Small intestine (tissue), 7 donors: ENCODE results near the gene TRAPPC2L. TPM values are rescaled to one million over a fixed set of nuclear protein-coding genes. Genes with fewer than 3 reads are reported as not detected.

Experiments
- DNase-seq, 2 donors: peaks; one replicate each; pipeline versions ENCODE4 v3.0.0 to v3.0.0-alpha.2; 2013
- FAIRE-seq: peaks from 2 replicates; lab custom pipeline; 2012; peaks lifted over from hg19 to GRCh38; lab: Jason Lieb, UNC
- H3K27ac ChIP-seq, 3 donors: one replicate each; pipeline ENCODE4 v1.5.1; 2013; ENCODE audit warnings: low read length in 2 of 3, mild to moderate bottlenecking in 2 of 3, control low read depth in 1 of 3, inconsistent platforms in 1 of 3, low read depth in 1 of 3, moderate library complexity in 1 of 3
- H3K27me3 ChIP-seq, 3 donors: one replicate each; pipeline ENCODE4 v1.6.1; 2013; ENCODE audit warnings: low read length in 3 of 3, inconsistent platforms in 1 of 3; ENCODE audit not compliant: control insufficient read depth in 3 of 3, insufficient read depth in 3 of 3
- H3K36me3 ChIP-seq, 3 donors: one replicate each; pipeline ENCODE4 v1.6.1; 2013; ENCODE audit warnings: low read length in 3 of 3, inconsistent platforms in 1 of 3, low read depth in 1 of 3, mild to moderate bottlenecking in 1 of 3, moderate library complexity in 1 of 3; ENCODE audit not compliant: control insufficient read depth in 3 of 3, insufficient read depth in 2 of 3
- H3K4me1 ChIP-seq, 3 donors: one replicate each; pipeline ENCODE4 v1.6.1; 2013; ENCODE audit warnings: low read length in 2 of 3, inconsistent platforms in 1 of 3, low read depth in 1 of 3, mild to moderate bottlenecking in 1 of 3, moderate library complexity in 1 of 3; ENCODE audit not compliant: control insufficient read depth in 3 of 3, insufficient read depth in 2 of 3
- H3K4me3 ChIP-seq, 3 donors: one replicate each; pipeline ENCODE4 v1.5.1; 2013; ENCODE audit warnings: low read length in 3 of 3, control low read depth in 1 of 3, inconsistent platforms in 1 of 3, low read depth in 1 of 3, mild to moderate bottlenecking in 1 of 3, moderate library complexity in 1 of 3
- H3K9me3 ChIP-seq, 2 donors: one replicate each; pipeline ENCODE4 v1.6.1; 2013; ENCODE audit warnings: low read depth in 1 of 2, low read length in 1 of 2; ENCODE audit not compliant: control insufficient read depth in 2 of 2, insufficient read depth in 1 of 2
- WGBS, 3 donors: extraction: QIAGEN DNeasy Blood & Tissue Kit; methylation state at CpG; one replicate each; pipeline ENCODE4 v1.1.7; 2013; 5-methylcytosine and 5-hydroxymethylcytosine counted together
- polyA plus RNA-seq, 4 donors: library from polyadenylated mRNA; stranded (reverse) in 3 of 4; unstranded in 1 of 4; fragments of 200-250 nt in 3 of 4; fragments of 120-200 nt in 1 of 4; gene quantifications; one replicate each; pipeline versions ENCODE4 v1.2.1 to v1.2.3, GENCODE V29; 2013
- donor health status: healthy with polysubstance abuse.
- donor health status: control.
- donor health status: control.
- donor health status: Bipolar disorder and iron deficiency.
- donor health status: healthy.

TRAPPC2L gene
- polyA plus RNA-seq, 4 donors: 46.6 to 104 (median 72.7) TPM

GRCh38 chr16:88896238-88897070 is 39.5 kb downstream of the TRAPPC2L start:
- Histone ChIP-seq H3K27ac (no peak overlapping the region), H3K4me1 (no peaks in the 10 kb centered on the region), H3K36me3 (peaks cover 0 to 7% (median 0%) of the 10 kb centered on the region in 3 donors), H3K27me3 (no peaks in the 10 kb centered on the region), H3K4me3 (no peak overlapping the region), H3K9me3 (no peaks in the 10 kb centered on the region)
- 83 to 93% (median 87%) methylated on average over 55 to 57 of the region's 57 CpGs for WGBS, 3 donors
- no peak for DNase-seq
- no peak for FAIRE-seq

- DNase-seq (no peak), FAIRE-seq (no peak)
- Histone ChIP-seq H3K4me1 (no peaks in the 10 kb centered on the region), H3K4me3 (no peak overlapping the region), H3K9me3 (no peaks in the 10 kb centered on the region), H3K27ac (no peak overlapping the region), H3K36me3 (peaks cover 0 to 3% (median 0%) of the 10 kb centered on the region in 3 donors), H3K27me3 (no peaks in the 10 kb centered on the region)
- WGBS, 3 donors: 79 to 90% (median 81%) methylated on average over 33 to 34 of the region's 34 CpGs
Measured at GRCh38 chr16:88897696-88898425, 40.9 kb downstream of the TRAPPC2L start.

GRCh38 chr16:88899901-88900661 is 43.2 kb downstream of the TRAPPC2L start:
- H3K27ac ChIP-seq: no peak overlapping the region
- no peaks in the 10 kb centered on the region for H3K4me1 ChIP-seq
- no peak for FAIRE-seq
- H3K4me3 ChIP-seq: no peak overlapping the region
- H3K36me3 ChIP-seq: peaks cover 0 to 3% (median 0%) of the 10 kb centered on the region in 3 donors
- H3K27me3 ChIP-seq: no peaks in the 10 kb centered on the region
- WGBS, 3 donors: 79 to 87% (median 82%) methylated on average over 41 of the region's 41 CpGs
- no peaks in the 10 kb centered on the region for H3K9me3 ChIP-seq
- no peak for DNase-seq

- no peaks in the 10 kb centered on the region for H3K4me1 ChIP-seq
- no peaks in the 10 kb centered on the region for H3K27me3 ChIP-seq
- H3K27ac ChIP-seq: no peak overlapping the region
- WGBS, 3 donors: 84 to 93% (median 92%) methylated on average over 12 of the region's 12 CpGs
- FAIRE-seq (no peak), DNase-seq (no peak)
- H3K36me3 ChIP-seq: peaks cover 0 to 3% (median 0%) of the 10 kb centered on the region in 3 donors
- H3K4me3 ChIP-seq: no peak overlapping the region
- no peaks in the 10 kb centered on the region for H3K9me3 ChIP-seq
Measured at GRCh38 chr16:88900662-88901052, 43.7 kb downstream of the TRAPPC2L start.

- no peak overlapping the region for H3K4me3 ChIP-seq
- no peaks in the 10 kb centered on the region for H3K27me3 ChIP-seq
- DNase-seq (no peak), FAIRE-seq (no peak)
- peaks cover 0 to 3% (median 0%) of the 10 kb centered on the region in 3 donors for H3K36me3 ChIP-seq
- no peaks in the 10 kb centered on the region for H3K4me1 ChIP-seq
- no peaks in the 10 kb centered on the region for H3K9me3 ChIP-seq
- 69 to 83% (median 73%) methylated on average over 24 to 26 of the region's 26 CpGs for WGBS, 3 donors
- H3K27ac ChIP-seq: no peak overlapping the region
Measured at GRCh38 chr16:88901718-88902337, 44.9 kb downstream of the TRAPPC2L start.

- no peaks in the 10 kb centered on the region for H3K27me3 ChIP-seq
- H3K36me3 ChIP-seq: peaks cover 0 to 3% (median 0%) of the 10 kb centered on the region in 3 donors
- H3K9me3 ChIP-seq: no peaks in the 10 kb centered on the region
- no peak overlapping the region for H3K27ac ChIP-seq
- WGBS, 3 donors: 60 to 78% (median 68%) methylated on average over 16 of the region's 16 CpGs
- FAIRE-seq (no peak), DNase-seq (no peak)
- H3K4me3 ChIP-seq: no peak overlapping the region
- H3K4me1 ChIP-seq: no peaks in the 10 kb centered on the region
Measured at GRCh38 chr16:88902744-88903143, 45.8 kb downstream of the TRAPPC2L start.

GRCh38 chr16:88903267-88903666 is 46.3 kb downstream of the TRAPPC2L start:
- no peaks in the 10 kb centered on the region for H3K9me3 ChIP-seq
- H3K27me3 ChIP-seq: no peaks in the 10 kb centered on the region
- no peak overlapping the region for H3K27ac ChIP-seq
- peaks cover 0 to 3% (median 0%) of the 10 kb centered on the region in 3 donors for H3K36me3 ChIP-seq
- no peak overlapping the region for H3K4me3 ChIP-seq
- FAIRE-seq (no peak), DNase-seq (no peak)
- 48 to 82% (median 71%) methylated on average over 3 to 14 of the region's 14 CpGs for WGBS, 3 donors
- H3K4me1 ChIP-seq: no peaks in the 10 kb centered on the region
